ACC112 (cell line): ENCODE measurements around the gene SYT9.

Experiments
- H2AFZ ChIP-seq: fragments of 200-600 bp; sonication (generic); one replicate; pipeline ENCODE4 v1.6.0; 2017; ENCODE audit warnings: antibody characterized with exemption, low read length; ENCODE audit not compliant: unreplicated experiment
- H3K27ac ChIP-seq: fragments of 200-600 bp; sonication (generic); 2 replicates; pipeline ENCODE4 v1.5.1; 2014; ENCODE audit warnings: low read depth, mild to moderate bottlenecking, antibody characterized with exemption, low read length, moderate library complexity
- H3K27me3 ChIP-seq: fragments of 200-600 bp; sonication (generic); 2 replicates; pipeline ENCODE4 v1.6.1; 2014; ENCODE audit warnings: mild to moderate bottlenecking, antibody characterized with exemption, low read length, moderate library complexity, mixed read lengths; ENCODE audit not compliant: insufficient read depth
- H3K36me3 ChIP-seq: fragments of 200-600 bp; sonication (generic); 2 replicates; pipeline ENCODE4 v1.6.1; 2016; ENCODE audit warnings: mild to moderate bottlenecking, antibody characterized with exemption, low read length, moderate library complexity, mixed read lengths; ENCODE audit not compliant: insufficient read depth
- H3K4me1 ChIP-seq: fragments of 200-600 bp; sonication (generic); one replicate; pipeline ENCODE4 v1.6.1; 2016; ENCODE audit warnings: low read length, mixed read lengths; ENCODE audit not compliant: insufficient read depth, unreplicated experiment, control insufficient read depth
- H3K4me3 ChIP-seq: fragments of 200-600 bp; sonication (generic); 2 replicates; pipeline ENCODE4 v1.5.1; 2014; ENCODE audit warnings: mild to moderate bottlenecking, low read depth, low read length
- H3K79me2 ChIP-seq: fragments of 200-600 bp; sonication (generic); one replicate; pipeline ENCODE4 v1.6.0; 2016; ENCODE audit warnings: low read length; ENCODE audit not compliant: control insufficient read depth, unreplicated experiment, insufficient read depth

The SYT9 gene

GRCh38 chr11:7444091-7444981, 192.6 kb downstream of the SYT9 start:
- H2AFZ ChIP-seq: no peak overlapping the region
- peaks cover 11% of the 10 kb centered on the region; the same call in 1 of the 2 replicates for H3K27me3 ChIP-seq
- no peaks in the 10 kb centered on the region for H3K79me2 ChIP-seq
- no peak overlapping the region for H3K4me3 ChIP-seq
- no peaks in the 10 kb centered on the region for H3K36me3 ChIP-seq
- no peak overlapping the region for H3K27ac ChIP-seq
- no peaks in the 10 kb centered on the region for H3K4me1 ChIP-seq

GRCh38 chr11:7445564-7445963, 193.9 kb downstream of the SYT9 start:
- Histone ChIP-seq H3K4me3 (no peak overlapping the region), H3K79me2 (no peaks in the 10 kb centered on the region), H3K36me3 (no peaks in the 10 kb centered on the region), H2AFZ (no peak overlapping the region), H3K27me3 (peaks cover 11% of the 10 kb centered on the region; the same call in 1 of the 2 replicates), H3K4me1 (no peaks in the 10 kb centered on the region), H3K27ac (no peak overlapping the region)

GRCh38 chr11:7448201-7448600, 196.5 kb downstream of the SYT9 start:
- no peaks in the 10 kb centered on the region for H3K36me3 ChIP-seq
- no peak overlapping the region for H3K27ac ChIP-seq
- H3K27me3 ChIP-seq: peaks cover 9% of the 10 kb centered on the region; the same call in 1 of the 2 replicates
- no peaks in the 10 kb centered on the region for H3K79me2 ChIP-seq
- H3K4me3 ChIP-seq: no peak overlapping the region
- H2AFZ ChIP-seq: no peak overlapping the region
- no peaks in the 10 kb centered on the region for H3K4me1 ChIP-seq

GRCh38 chr11:7449211-7449840, 197.6 kb downstream of the SYT9 start:
- H3K27ac ChIP-seq: no peak overlapping the region
- H3K79me2 ChIP-seq: no peaks in the 10 kb centered on the region

GRCh38 chr11:7449841-7450214, 198.1 kb downstream of the SYT9 start:
- H3K4me1 ChIP-seq: no peaks in the 10 kb centered on the region
- H3K36me3 ChIP-seq: no peaks in the 10 kb centered on the region
- H3K27ac ChIP-seq: no peak overlapping the region
- no peaks in the 10 kb centered on the region for H3K79me2 ChIP-seq
- H3K4me3 ChIP-seq: no peak overlapping the region
- 0 out of 2 replicates have a peak, but pooled peaks cover 2% of the 10 kb centered on the region for H3K27me3 ChIP-seq
- H2AFZ ChIP-seq: no peak overlapping the region

More at GRCh38 chr11:7449211-7449840, 197.6 kb downstream of the SYT9 start:
- H3K36me3 ChIP-seq: no peaks in the 10 kb centered on the region
- no peak overlapping the region for H3K4me3 ChIP-seq
- no peak overlapping the region for H2AFZ ChIP-seq
- peaks cover 7% of the 10 kb centered on the region; the same call in 1 of the 2 replicates for H3K27me3 ChIP-seq
- H3K4me1 ChIP-seq: no peaks in the 10 kb centered on the region

- Histone ChIP-seq H3K79me2 (no peaks in the 10 kb centered on the region), H3K27ac (no peak overlapping the region), H3K27me3 (no peaks in the 10 kb centered on the region), H3K4me3 (no peak overlapping the region), H3K36me3 (no peaks in the 10 kb centered on the region), H2AFZ (no peak overlapping the region), H3K4me1 (no peaks in the 10 kb centered on the region)
Observed at GRCh38 chr11:7450836-7451235, 199.1 kb downstream of the SYT9 start.

- Histone ChIP-seq H3K4me3 (no peak overlapping the region), H3K4me1 (no peaks in the 10 kb centered on the region), H3K27ac (no peak overlapping the region), H3K79me2 (no peaks in the 10 kb centered on the region), H2AFZ (no peak overlapping the region), H3K27me3 (no peaks in the 10 kb centered on the region), H3K36me3 (no peaks in the 10 kb centered on the region)
Observed at GRCh38 chr11:7451520-7451919, 199.8 kb downstream of the SYT9 start.

- Histone ChIP-seq H3K36me3 (no peaks in the 10 kb centered on the region), H3K27me3 (no peaks in the 10 kb centered on the region), H3K4me3 (no peak overlapping the region), H3K27ac (no peak overlapping the region), H3K4me1 (no peaks in the 10 kb centered on the region), H3K79me2 (no peaks in the 10 kb centered on the region), H2AFZ (no peak overlapping the region)
Observed at GRCh38 chr11:7451952-7452494, 200.3 kb downstream of the SYT9 start.

- Histone ChIP-seq H3K4me1 (no peaks in the 10 kb centered on the region), H3K27me3 (no peaks in the 10 kb centered on the region), H3K36me3 (no peaks in the 10 kb centered on the region), H3K4me3 (no peak overlapping the region), H3K27ac (no peak overlapping the region), H2AFZ (no peak overlapping the region), H3K79me2 (no peaks in the 10 kb centered on the region)
Observed at GRCh38 chr11:7454854-7455253, 203.2 kb downstream of the SYT9 start.

- Histone ChIP-seq H3K27me3 (no peaks in the 10 kb centered on the region), H3K27ac (no peak overlapping the region), H3K4me1 (no peaks in the 10 kb centered on the region), H3K4me3 (no peak overlapping the region), H2AFZ (no peak overlapping the region), H3K79me2 (no peaks in the 10 kb centered on the region), H3K36me3 (no peaks in the 10 kb centered on the region)
Observed at GRCh38 chr11:7457211-7457610, 205.5 kb downstream of the SYT9 start.
